SK-N-SH treated with all-trans-retinoic acid at 6 μM for 48 hours (cell line): Measurements from ENCODE around the gene SF3B3.

Experiments used
- ARNTL ChIP-seq: fragments of 450-650 bp; formaldehyde crosslinking; IDR thresholded peaks from 2 replicates; pipeline ENCODE4 v1.5.0; 2020; ENCODE audit warnings: low read depth, mild to moderate bottlenecking, moderate library complexity, borderline replicate concordance
- CSDC2 ChIP-seq: fragments of 250-450 bp; sonication (Bioruptor Pico); IDR thresholded peaks from 2 replicates; pipeline ENCODE4 v1.5.0; 2020; ENCODE audit warnings: mild to moderate bottlenecking, moderate library complexity
- ISL1 ChIP-seq: fragments of 250-450 bp; sonication (Bioruptor Pico); IDR thresholded peaks from 2 replicates; pipeline ENCODE4 v2.1.2; 2022; ENCODE audit warnings: mild to moderate bottlenecking, moderate library complexity
- PPARA ChIP-seq: fragments of 250-450 bp; sonication (Bioruptor Pico); IDR thresholded peaks from 2 replicates; pipeline ENCODE4 v1.5.0; 2020; ENCODE audit warnings: mild to moderate bottlenecking, borderline replicate concordance
- RARB ChIP-seq: fragments of 250-450 bp; sonication (Bioruptor Pico); IDR thresholded peaks from 2 replicates; pipeline ENCODE4 v1.8.0; 2021; ENCODE audit warnings: mild to moderate bottlenecking, moderate library complexity
- TOX ChIP-seq: fragments of 250-450 bp; sonication (Bioruptor Pico); IDR thresholded peaks from 2 replicates; pipeline ENCODE4 v1.8.0; 2021; ENCODE audit warnings: mild to moderate bottlenecking, moderate library complexity, borderline replicate concordance
- ZC3H10 ChIP-seq: fragments of 250-450 bp; sonication (Bioruptor Pico); IDR thresholded peaks from 2 replicates; pipeline ENCODE4 v1.5.1; 2021; ENCODE audit warnings: mild to moderate bottlenecking, moderate library complexity
- ZFP3 ChIP-seq: fragments of 250-450 bp; sonication (Bioruptor Pico); IDR thresholded peaks from 2 replicates; pipeline ENCODE4 v1.5.0; 2020; ENCODE audit warnings: mild to moderate bottlenecking, moderate library complexity
- ZNF8 ChIP-seq: fragments of 450-650 bp; formaldehyde crosslinking; IDR thresholded peaks from 2 replicates; pipeline ENCODE4 v1.5.0; 2020; ENCODE audit warnings: mild to moderate bottlenecking, moderate library complexity
- TF ChIP-seq, protein P1 (sequence below): fragments of 250-450 bp; sonication (Bioruptor Pico); IDR thresholded peaks from 2 replicates; pipeline ENCODE4 v1.8.0; 2020; ENCODE audit warnings: mild to moderate bottlenecking, moderate library complexity, borderline replicate concordance
- TF ChIP-seq, protein P2 (sequence below): fragments of 250-450 bp; sonication (Bioruptor Pico); IDR thresholded peaks from 2 replicates; pipeline ENCODE4 v1.5.1; 2021; ENCODE audit warnings: mild to moderate bottlenecking, moderate library complexity

- TF ChIP-seq PPARA (CRISPR knock-in tag) = no peak
- no peak for TF ChIP-seq TOX
- TF ChIP-seq, protein P1, sequence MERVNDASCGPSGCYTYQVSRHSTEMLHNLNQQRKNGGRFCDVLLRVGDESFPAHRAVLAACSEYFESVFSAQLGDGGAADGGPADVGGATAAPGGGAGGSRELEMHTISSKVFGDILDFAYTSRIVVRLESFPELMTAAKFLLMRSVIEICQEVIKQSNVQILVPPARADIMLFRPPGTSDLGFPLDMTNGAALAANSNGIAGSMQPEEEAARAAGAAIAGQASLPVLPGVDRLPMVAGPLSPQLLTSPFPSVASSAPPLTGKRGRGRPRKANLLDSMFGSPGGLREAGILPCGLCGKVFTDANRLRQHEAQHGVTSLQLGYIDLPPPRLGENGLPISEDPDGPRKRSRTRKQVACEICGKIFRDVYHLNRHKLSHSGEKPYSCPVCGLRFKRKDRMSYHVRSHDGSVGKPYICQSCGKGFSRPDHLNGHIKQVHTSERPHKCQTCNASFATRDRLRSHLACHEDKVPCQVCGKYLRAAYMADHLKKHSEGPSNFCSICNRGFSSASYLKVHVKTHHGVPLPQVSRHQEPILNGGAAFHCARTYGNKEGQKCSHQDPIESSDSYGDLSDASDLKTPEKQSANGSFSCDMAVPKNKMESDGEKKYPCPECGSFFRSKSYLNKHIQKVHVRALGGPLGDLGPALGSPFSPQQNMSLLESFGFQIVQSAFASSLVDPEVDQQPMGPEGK (CRISPR knock-in tag) = no peak
- no peak for TF ChIP-seq RARB (CRISPR knock-in tag)
- no peak for TF ChIP-seq ISL1
- TF ChIP-seq ZC3H10 (CRISPR knock-in tag) = no peak
- TF ChIP-seq ARNTL = no peak
- TF ChIP-seq, protein P2, sequence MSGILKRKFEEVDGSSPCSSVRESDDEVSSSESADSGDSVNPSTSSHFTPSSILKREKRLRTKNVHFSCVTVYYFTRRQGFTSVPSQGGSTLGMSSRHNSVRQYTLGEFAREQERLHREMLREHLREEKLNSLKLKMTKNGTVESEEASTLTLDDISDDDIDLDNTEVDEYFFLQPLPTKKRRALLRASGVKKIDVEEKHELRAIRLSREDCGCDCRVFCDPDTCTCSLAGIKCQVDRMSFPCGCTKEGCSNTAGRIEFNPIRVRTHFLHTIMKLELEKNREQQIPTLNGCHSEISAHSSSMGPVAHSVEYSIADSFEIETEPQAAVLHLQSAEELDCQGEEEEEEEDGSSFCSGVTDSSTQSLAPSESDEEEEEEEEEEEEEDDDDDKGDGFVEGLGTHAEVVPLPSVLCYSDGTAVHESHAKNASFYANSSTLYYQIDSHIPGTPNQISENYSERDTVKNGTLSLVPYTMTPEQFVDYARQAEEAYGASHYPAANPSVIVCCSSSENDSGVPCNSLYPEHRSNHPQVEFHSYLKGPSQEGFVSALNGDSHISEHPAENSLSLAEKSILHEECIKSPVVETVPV (CRISPR knock-in tag) = no peak
- no peak for TF ChIP-seq CSDC2 (CRISPR knock-in tag)
- TF ChIP-seq ZNF8 = no peak
- TF ChIP-seq ZFP3 (CRISPR knock-in tag) = no peak
These were observed 43.2 kb upstream of the SF3B3 start for GRCh38 chr16:70480127-70481105.
